HG02852 (cell line): ENCODE data around the gene PTGIR.

Source experiments
- ATAC-seq: cut with Tn5 transposase; IDR thresholded peaks from one replicate; pipeline ENCODE4 v1.9.1; 2021; ENCODE audit warnings: mild to moderate bottlenecking, moderate library complexity; ENCODE audit not compliant: unreplicated experiment

Gene PTGIR

GRCh38 chr19:46601318-46602224 lies 23.3 kb downstream of the PTGIR start, which contains the start of gene CALM3:
Gene CALM3, plus strand, starts transcription at chr19:46601330. Its CDS starts 105 bp downstream, at chr19:46601435.
- ATAC-seq, result no peak

GRCh38 chr19:46600384-46601317 lies 24.2 kb downstream of the PTGIR start:
- ATAC-seq, result peak; percentile 72

GRCh38 chr19:46599716-46600373 lies 25.0 kb downstream of the PTGIR start:
- ATAC-seq, result no peak

GRCh38 chr19:46598372-46598917 lies 26.4 kb downstream of the PTGIR start:
- ATAC-seq, result no peak

GRCh38 chr19:46596008-46596407 lies 28.9 kb downstream of the PTGIR start:
- ATAC-seq, result no peak

GRCh38 chr19:46591870-46592269 lies 33.0 kb downstream of the PTGIR start:
- no peak for ATAC-seq

- no peak for ATAC-seq
Measured at GRCh38 chr19:46591254-46591653, 33.6 kb downstream of the PTGIR start.

GRCh38 chr19:46587861-46588260 lies 37.0 kb downstream of the PTGIR start:
- ATAC-seq, result no peak

GRCh38 chr19:46586294-46586693 lies 38.6 kb downstream of the PTGIR start:
- ATAC-seq, result no peak

GRCh38 chr19:46585539-46585938 lies 39.4 kb downstream of the PTGIR start:
- ATAC-seq, result no peak

- no peak for ATAC-seq
Measured at GRCh38 chr19:46580247-46580646, 44.6 kb downstream of the PTGIR start.

- ATAC-seq, result no peak
Measured at GRCh38 chr19:46579361-46579879, 45.5 kb downstream of the PTGIR start.

GRCh38 chr19:46578450-46578849 lies 46.4 kb downstream of the PTGIR start:
- no peak for ATAC-seq

- ATAC-seq, result no peak
Measured at GRCh38 chr19:46574533-46574932, 50.4 kb downstream of the PTGIR start.

- ATAC-seq, result no peak
Measured at GRCh38 chr19:46573679-46574498, 51.0 kb downstream of the PTGIR start.

GRCh38 chr19:46571495-46571894 lies 53.4 kb downstream of the PTGIR start:
- ATAC-seq, result no peak
